Measurements from ENCODE around the gene SENP2. TPM values are rescaled to one million over a fixed set of nuclear protein-coding genes. Genes with fewer than 3 reads are reported as not detected.

SENP2 gene
- total and polyA plus RNA-seq, 8 donors = 31.6 to 49.9 (median 43.7) TPM

DNA sequence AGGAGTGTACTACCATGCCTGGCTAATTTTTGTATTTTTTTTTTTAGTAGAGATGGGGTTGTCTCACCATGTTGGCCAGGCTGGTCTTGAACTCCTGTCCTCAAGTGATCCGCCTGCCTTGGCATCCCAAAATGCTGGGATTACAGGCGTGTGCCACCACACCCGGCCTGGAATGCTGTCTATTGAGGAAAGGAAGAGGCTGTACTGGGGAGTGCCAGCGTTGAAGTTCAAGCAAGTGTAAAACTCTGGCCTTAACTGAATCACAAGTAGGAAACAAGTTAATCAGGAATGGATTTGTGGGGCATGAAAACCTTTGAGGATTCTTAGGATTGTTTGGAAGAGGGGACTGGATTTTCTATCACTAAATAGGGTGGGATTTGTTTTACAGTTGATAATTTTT, 1.4 kb upstream of the SENP2 start:
- Histone ChIP-seq H3K9me3 (no peaks in the 10 kb centered on the region), H3K4me1 (peaks cover 12 to 33% of the 10 kb centered on the region in 2 donors), H3K36me3 (no peaks in the 10 kb centered on the region), H3K27ac (no peak overlapping the region), H3K27me3 (no peaks in the 10 kb centered on the region), H3K4me3 (no peak overlapping the region)
- no peak for ATAC-seq
- intact Hi-C loops (cut with DNase I) = no loop called here
- TF ChIP-seq CTCF (IDR thresholded peaks at IDR 0.05) = no peak
- no peak for DNase-seq

DNA sequence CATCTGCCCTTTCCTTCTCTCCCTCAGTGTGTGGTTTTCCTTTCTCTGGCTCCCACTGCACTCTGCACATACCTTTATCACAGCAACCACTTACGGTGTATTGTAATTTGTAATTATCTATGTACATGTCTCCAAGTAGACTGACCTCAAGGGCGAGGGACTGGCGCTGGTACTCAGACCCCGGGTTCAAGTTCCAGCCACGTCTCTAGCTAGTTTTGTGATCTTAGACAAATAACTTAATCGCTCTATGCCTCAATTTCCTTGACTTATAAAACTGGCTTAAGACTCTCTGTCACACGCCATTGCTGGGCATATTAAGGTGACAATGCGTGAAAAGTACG, 607 bp upstream of the SENP2 start:
- Histone ChIP-seq H3K36me3 (peaks cover 0 to 6% of the 10 kb centered on the region in 2 donors), H3K4me1 (peaks cover 12 to 33% of the 10 kb centered on the region in 2 donors), H3K27me3 (no peaks in the 10 kb centered on the region), H3K4me3 (peak overlapping the region; percentile 57 to 81), H3K27ac (peak overlapping the region; percentile 95 to 97), H3K9me3 (no peaks in the 10 kb centered on the region)
- intact Hi-C loops (cut with DNase I) = no loop called here
- no peak for DNase-seq
- TF ChIP-seq CTCF (IDR thresholded peaks at IDR 0.05) = no peak
- no peak for ATAC-seq

- no peak for TF ChIP-seq CTCF (IDR thresholded peaks at IDR 0.05)
- DNase-seq = no peak
- no peaks in the 10 kb centered on the region for H3K9me3 ChIP-seq
- intact Hi-C loops (cut with DNase I) = no loop called here
- peaks cover 0 to 16% of the 10 kb centered on the region in 2 donors for H3K36me3 ChIP-seq
- H3K27ac ChIP-seq = peak overlapping the region; percentile 95 to 97
- peaks cover 12 to 33% of the 10 kb centered on the region in 2 donors for H3K4me1 ChIP-seq
- peak overlapping the region; percentile 81 to 91 for H3K4me3 ChIP-seq
- ATAC-seq = no peak
- H3K27me3 ChIP-seq = no peaks in the 10 kb centered on the region
Observed at GRCh38 chr3:185586686-185587039, 568 bp downstream of the SENP2 start.

GRCh38 chr3:185594073-185594472, 8.0 kb downstream of the SENP2 start:
- peaks cover 0 to 15% of the 10 kb centered on the region in 2 donors for H3K4me1 ChIP-seq
- H3K27me3 ChIP-seq = no peaks in the 10 kb centered on the region
- H3K4me3 ChIP-seq = no peak overlapping the region
- intact Hi-C loops (cut with DNase I) = no loop called here
- ATAC-seq (no peak), DNase-seq (no peak)
- no peaks in the 10 kb centered on the region for H3K9me3 ChIP-seq
- H3K36me3 ChIP-seq = peaks cover 0 to 61% of the 10 kb centered on the region in 2 donors
- TF ChIP-seq CTCF (IDR thresholded peaks at IDR 0.05) = no peak
- H3K27ac ChIP-seq = no peak overlapping the region

DNA sequence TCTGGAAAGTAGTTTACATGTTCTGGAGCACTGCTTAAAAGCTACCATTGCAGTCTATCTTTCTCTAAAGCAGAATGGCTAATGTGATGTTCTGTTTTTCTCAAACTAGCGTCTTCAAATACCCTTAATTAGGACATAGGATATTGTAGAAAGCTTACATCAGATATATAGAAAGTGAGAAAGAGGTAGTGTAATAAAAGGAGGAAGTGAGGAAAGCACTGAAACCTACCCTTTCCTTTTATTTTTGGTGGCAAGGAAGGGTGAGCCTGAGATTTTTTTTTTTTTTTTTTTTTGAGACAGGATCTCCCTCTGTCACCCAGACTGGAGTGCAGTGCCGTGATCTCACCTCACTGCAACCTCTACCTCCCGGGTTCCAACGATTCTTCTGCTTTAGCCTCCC, 9.4 kb downstream of the SENP2 start:
- ATAC-seq = no peak
- no peak for TF ChIP-seq CTCF (IDR thresholded peaks at IDR 0.05)

More for the DNA sequence above, 9.4 kb downstream of the SENP2 start:
- H3K9me3 ChIP-seq = no peaks in the 10 kb centered on the region
- peaks cover 0 to 11% of the 10 kb centered on the region in 2 donors for H3K4me1 ChIP-seq
- H3K36me3 ChIP-seq = peaks cover 0 to 68% of the 10 kb centered on the region in 2 donors
- intact Hi-C loops (cut with DNase I) = no loop called here
- H3K27me3 ChIP-seq = no peaks in the 10 kb centered on the region
- H3K27ac ChIP-seq = peak overlapping the region in 1 of 2 donors; percentile 64
- DNase-seq = no peak
- no peak overlapping the region for H3K4me3 ChIP-seq

All from left lung (tissue), 10 donors.